Liver (tissue), 9 donors: ENCODE measurements around the gene TWIST2. TPM values are rescaled to one million over a fixed set of nuclear protein-coding genes. Genes with fewer than 3 reads are reported as not detected.

Experiments used
- DNase-seq: peaks from one replicate; pipeline ENCODE4 v3.0.0-alpha.2; 2017; ENCODE audit warnings: low spot score
- H3K27ac ChIP-seq, 2 donors: one replicate each; pipeline ENCODE4 v1.7.0; 2013; ENCODE audit warnings: inconsistent platforms in 2 of 2, low read length in 2 of 2, control low read depth in 1 of 2, low read depth in 1 of 2, mild to moderate bottlenecking in 1 of 2
- H3K27me3 ChIP-seq, 4 donors: one replicate each; pipeline versions ENCODE4 v1.6.1 to v1.7.0; 2013; ENCODE audit warnings: low read length in 3 of 4, inconsistent platforms in 1 of 4, mild to moderate bottlenecking in 1 of 4, moderate library complexity in 1 of 4; ENCODE audit not compliant: control insufficient read depth in 4 of 4, insufficient read depth in 4 of 4
- H3K36me3 ChIP-seq, 4 donors: one replicate each; pipeline versions ENCODE4 v1.6.1 to v1.7.0; 2013; ENCODE audit warnings: low read length in 3 of 4, mild to moderate bottlenecking in 3 of 4, low read depth in 1 of 4, moderate library complexity in 1 of 4; ENCODE audit not compliant: control insufficient read depth in 4 of 4, insufficient read depth in 3 of 4
- H3K4me1 ChIP-seq, 4 donors: one replicate each; pipeline versions ENCODE4 v1.6.1 to v1.7.0; 2013; ENCODE audit warnings: low read length in 3 of 4, mild to moderate bottlenecking in 3 of 4, moderate library complexity in 1 of 4; ENCODE audit not compliant: control insufficient read depth in 4 of 4, insufficient read depth in 4 of 4
- H3K4me3 ChIP-seq, 3 donors: one replicate each; pipeline versions ENCODE4 v1.6.1 to v1.7.0; 2013; ENCODE audit warnings: low read length in 3 of 3, control low read depth in 1 of 3, low read depth in 1 of 3, mild to moderate bottlenecking in 1 of 3
- H3K9ac ChIP-seq, 2 donors: one replicate each; pipeline ENCODE4 v1.7.0; 2013; ENCODE audit warnings: low read length in 2 of 2, mild to moderate bottlenecking in 2 of 2, moderate library complexity in 2 of 2, control low read depth in 1 of 2, low read depth in 1 of 2
- H3K9me3 ChIP-seq, 4 donors: one replicate each; pipeline versions ENCODE4 v1.6.1 to v1.7.0; 2013; ENCODE audit warnings: low read length in 3 of 4; ENCODE audit not compliant: control insufficient read depth in 4 of 4
- FOXA1 ChIP-seq: IDR thresholded peaks from 2 replicates; pipeline ENCODE4 v1.6.1; 2016; ENCODE audit warnings: antibody characterized with exemption
- FOXA2 ChIP-seq: IDR thresholded peaks from 2 replicates; pipeline ENCODE4 v1.6.1; 2016; ENCODE audit warnings: antibody characterized with exemption
- GABPA ChIP-seq, 2 donors: IDR thresholded peaks in 1 of 2; conservative IDR thresholded peaks in 1 of 2; 2 replicates each; pipeline ENCODE4 v1.6.1; 2016; ENCODE audit warnings: antibody characterized with exemption in 2 of 2, mild to moderate bottlenecking in 1 of 2, moderate library complexity in 1 of 2
- HNF4A ChIP-seq, 2 donors: conservative IDR thresholded peaks; 2 replicates each; pipeline ENCODE4 v1.6.1; 2016; ENCODE audit warnings: antibody characterized with exemption in 2 of 2, mild to moderate bottlenecking in 2 of 2
- JUND ChIP-seq, 2 donors: IDR thresholded peaks; 2 replicates each; pipeline ENCODE4 v1.6.1; 2016; ENCODE audit warnings: antibody characterized with exemption in 2 of 2
- NR2F2 ChIP-seq: IDR thresholded peaks from 2 replicates; pipeline ENCODE4 v1.6.1; 2016; ENCODE audit warnings: antibody characterized with exemption
- RAD21 ChIP-seq, 2 donors: IDR thresholded peaks; 2 replicates each; pipeline ENCODE4 v1.6.1; 2016; ENCODE audit warnings: antibody characterized with exemption in 2 of 2, mild to moderate bottlenecking in 2 of 2
- RXRA ChIP-seq, 2 donors: IDR thresholded peaks; 2 replicates each; pipeline ENCODE4 v1.6.1; 2017 to 2018; ENCODE audit warnings: antibody characterized with exemption in 2 of 2, mild to moderate bottlenecking in 1 of 2
- WGBS: extraction: QIAGEN DNeasy Blood & Tissue Kit; methylation state at CpG from one replicate; pipeline ENCODE4 v1.1.7; 2013; 5-methylcytosine and 5-hydroxymethylcytosine counted together
- polyA plus RNA-seq, 2 donors: library from polyadenylated mRNA; stranded (reverse) in 1 of 2; unstranded in 1 of 2; fragments of 200-250 nt in 1 of 2; fragments of >200 nt in 1 of 2; fragmentation: Nextera tagmentation in 1 of 2; extraction: Ambion mirVana in 1 of 2; gene quantifications; one replicate each; pipeline versions ENCODE4 v1.2.1 to v1.2.3, GENCODE V29; 2013 to 2015
- total RNA-seq, 2 donors: library from RNA; depleted of rRNA; stranded (reverse); fragments of >200 nt; gene quantifications; one replicate each; pipeline ENCODE4 v1.2.3, GENCODE V29; 2014
- TF ChIP-seq, protein P1 (sequence below): IDR thresholded peaks from 2 replicates; pipeline ENCODE4 v1.6.1; 2016; ENCODE audit warnings: antibody characterized with exemption
- TF ChIP-seq, protein P2 (sequence below): IDR thresholded peaks from 2 replicates; pipeline ENCODE4 v1.6.1; 2016; ENCODE audit warnings: antibody characterized with exemption
- TF ChIP-seq, protein P3 (sequence below): fragments of 150-350 bp; IDR thresholded peaks from 2 replicates; pipeline ENCODE4 v1.5.1; 2017; ENCODE audit warnings: improper control_type of control experiment, low read depth, low read length; ENCODE audit not compliant: missing input control
- TF ChIP-seq, protein P4 (sequence below): IDR thresholded peaks from 2 replicates; pipeline ENCODE4 v1.6.1; 2016; ENCODE audit warnings: antibody characterized with exemption
- donor health status: healthy.
- donor health status: healthy.
- donor health status: healthy.
- donor health status: healthy.
- donor health status: healthy.

The TWIST2 gene
- total and polyA plus RNA-seq, 4 donors: 0.17 to 0.20 (median 0.19) TPM; not detected in 1

DNA sequence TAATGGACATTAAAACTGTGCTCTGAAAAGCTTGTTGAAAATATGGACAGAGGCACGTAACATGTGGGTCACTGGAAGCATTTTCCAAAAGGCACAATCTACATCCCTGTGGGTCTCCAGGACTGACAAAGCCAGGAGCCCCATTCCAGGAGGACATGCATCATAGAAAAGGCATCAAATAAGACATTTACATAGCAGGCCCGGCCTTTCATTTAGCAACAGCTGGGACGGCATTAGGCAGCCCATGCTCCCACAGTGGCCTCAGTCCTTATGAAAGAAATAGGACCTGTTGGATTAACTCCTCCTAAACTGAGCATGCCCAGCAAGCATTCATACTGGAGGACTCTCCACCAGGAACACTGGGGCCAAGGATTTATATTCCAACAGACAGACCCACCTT is 72.2 kb downstream of the TWIST2 start:
- no peak for TF ChIP-seq RXRA (IDR thresholded peaks at IDR 0.05)
- TF ChIP-seq, protein P1, sequence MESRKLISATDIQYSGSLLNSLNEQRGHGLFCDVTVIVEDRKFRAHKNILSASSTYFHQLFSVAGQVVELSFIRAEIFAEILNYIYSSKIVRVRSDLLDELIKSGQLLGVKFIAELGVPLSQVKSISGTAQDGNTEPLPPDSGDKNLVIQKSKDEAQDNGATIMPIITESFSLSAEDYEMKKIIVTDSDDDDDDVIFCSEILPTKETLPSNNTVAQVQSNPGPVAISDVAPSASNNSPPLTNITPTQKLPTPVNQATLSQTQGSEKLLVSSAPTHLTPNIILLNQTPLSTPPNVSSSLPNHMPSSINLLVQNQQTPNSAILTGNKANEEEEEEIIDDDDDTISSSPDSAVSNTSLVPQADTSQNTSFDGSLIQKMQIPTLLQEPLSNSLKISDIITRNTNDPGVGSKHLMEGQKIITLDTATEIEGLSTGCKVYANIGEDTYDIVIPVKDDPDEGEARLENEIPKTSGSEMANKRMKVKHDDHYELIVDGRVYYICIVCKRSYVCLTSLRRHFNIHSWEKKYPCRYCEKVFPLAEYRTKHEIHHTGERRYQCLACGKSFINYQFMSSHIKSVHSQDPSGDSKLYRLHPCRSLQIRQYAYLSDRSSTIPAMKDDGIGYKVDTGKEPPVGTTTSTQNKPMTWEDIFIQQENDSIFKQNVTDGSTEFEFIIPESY: no peak
- TF ChIP-seq RAD21 (IDR thresholded peaks at IDR 0.05): no peak
- TF ChIP-seq, protein P2, sequence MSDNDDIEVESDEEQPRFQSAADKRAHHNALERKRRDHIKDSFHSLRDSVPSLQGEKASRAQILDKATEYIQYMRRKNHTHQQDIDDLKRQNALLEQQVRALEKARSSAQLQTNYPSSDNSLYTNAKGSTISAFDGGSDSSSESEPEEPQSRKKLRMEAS: no peak
- TF ChIP-seq JUND (IDR thresholded peaks at IDR 0.05): no peak
- no peak for TF ChIP-seq GABPA (IDR thresholded peaks at IDR 0.05 in 1 of 2, conservative IDR thresholded peaks at IDR 0.05 in 1 of 2)
- Histone ChIP-seq H3K9me3 (no peaks in the 10 kb centered on the region), H3K36me3 (no peaks in the 10 kb centered on the region), H3K9ac (no peak overlapping the region), H3K27ac (no peak overlapping the region), H3K27me3 (peaks cover 0 to 4% (median 0%) of the 10 kb centered on the region in 4 donors), H3K4me1 (no peaks in the 10 kb centered on the region), H3K4me3 (no peak overlapping the region)
- WGBS: 87% methylated on average over 3 of the region's 3 CpGs
- no peak for DNase-seq

DNA sequence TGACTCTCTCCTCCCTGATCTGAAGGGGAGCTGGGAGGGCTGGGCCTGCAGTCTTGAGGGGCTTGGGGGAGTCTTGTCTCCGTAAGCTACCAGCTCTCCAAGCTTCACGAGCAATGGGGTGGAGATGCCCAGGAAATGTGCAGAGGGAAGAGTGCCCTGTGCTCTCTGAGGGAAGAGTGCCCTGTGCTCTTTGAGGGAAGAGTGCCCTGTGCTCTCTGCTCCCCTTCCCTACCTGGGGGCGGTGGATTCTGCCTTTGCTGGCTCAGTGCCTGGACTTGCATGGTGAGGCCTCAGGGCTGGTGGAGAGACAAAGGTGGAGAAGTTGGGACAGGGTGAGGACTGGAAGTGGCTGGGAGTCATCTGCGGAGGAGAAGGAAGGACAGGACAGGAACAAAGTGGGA is 72.7 kb downstream of the TWIST2 start:
- TF ChIP-seq HNF4A (conservative IDR thresholded peaks at IDR 0.05) (no peak), FOXA1 (no peak), NR2F2 (no peak), FOXA2 (no peak)
- TF ChIP-seq, protein P3, sequence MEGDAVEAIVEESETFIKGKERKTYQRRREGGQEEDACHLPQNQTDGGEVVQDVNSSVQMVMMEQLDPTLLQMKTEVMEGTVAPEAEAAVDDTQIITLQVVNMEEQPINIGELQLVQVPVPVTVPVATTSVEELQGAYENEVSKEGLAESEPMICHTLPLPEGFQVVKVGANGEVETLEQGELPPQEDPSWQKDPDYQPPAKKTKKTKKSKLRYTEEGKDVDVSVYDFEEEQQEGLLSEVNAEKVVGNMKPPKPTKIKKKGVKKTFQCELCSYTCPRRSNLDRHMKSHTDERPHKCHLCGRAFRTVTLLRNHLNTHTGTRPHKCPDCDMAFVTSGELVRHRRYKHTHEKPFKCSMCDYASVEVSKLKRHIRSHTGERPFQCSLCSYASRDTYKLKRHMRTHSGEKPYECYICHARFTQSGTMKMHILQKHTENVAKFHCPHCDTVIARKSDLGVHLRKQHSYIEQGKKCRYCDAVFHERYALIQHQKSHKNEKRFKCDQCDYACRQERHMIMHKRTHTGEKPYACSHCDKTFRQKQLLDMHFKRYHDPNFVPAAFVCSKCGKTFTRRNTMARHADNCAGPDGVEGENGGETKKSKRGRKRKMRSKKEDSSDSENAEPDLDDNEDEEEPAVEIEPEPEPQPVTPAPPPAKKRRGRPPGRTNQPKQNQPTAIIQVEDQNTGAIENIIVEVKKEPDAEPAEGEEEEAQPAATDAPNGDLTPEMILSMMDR: no peak
- H3K4me1 ChIP-seq: no peaks in the 10 kb centered on the region
- no peak overlapping the region for H3K9ac ChIP-seq
- H3K4me3 ChIP-seq: no peak overlapping the region
- peaks cover 0 to 7% (median 0%) of the 10 kb centered on the region in 4 donors for H3K27me3 ChIP-seq
- DNase-seq: no peak
- 88% methylated on average over 4 of the region's 4 CpGs for WGBS
- H3K36me3 ChIP-seq: no peaks in the 10 kb centered on the region
- H3K9me3 ChIP-seq: no peaks in the 10 kb centered on the region
- no peak overlapping the region for H3K27ac ChIP-seq

DNA sequence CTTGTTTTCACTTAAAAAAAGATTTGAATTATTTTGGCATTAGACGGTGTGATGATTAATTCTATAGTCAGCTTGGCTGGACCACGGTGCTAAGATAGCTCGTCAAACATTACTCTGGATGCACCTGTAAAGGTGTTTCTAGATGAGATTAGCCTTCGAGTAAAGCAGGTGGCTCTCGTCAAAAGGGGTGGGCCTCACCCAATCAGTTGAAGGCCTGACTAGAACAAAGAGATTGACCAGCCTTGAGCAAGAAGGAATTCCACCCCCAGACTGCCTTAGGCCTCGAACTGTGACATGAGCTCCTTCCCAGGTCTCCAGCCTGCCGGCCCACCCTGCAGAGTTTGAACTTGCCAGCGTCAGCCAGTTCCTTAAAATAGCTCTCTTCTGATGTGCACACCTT is 73.4 kb downstream of the TWIST2 start:
- no peaks in the 10 kb centered on the region for H3K9me3 ChIP-seq
- no peak for DNase-seq
- no peaks in the 10 kb centered on the region for H3K36me3 ChIP-seq
- TF ChIP-seq, protein P4, sequence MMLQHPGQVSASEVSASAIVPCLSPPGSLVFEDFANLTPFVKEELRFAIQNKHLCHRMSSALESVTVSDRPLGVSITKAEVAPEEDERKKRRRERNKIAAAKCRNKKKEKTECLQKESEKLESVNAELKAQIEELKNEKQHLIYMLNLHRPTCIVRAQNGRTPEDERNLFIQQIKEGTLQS: no peak
- 73% methylated on average over 8 of the region's 8 CpGs for WGBS
- H3K27ac ChIP-seq: no peak overlapping the region
- H3K9ac ChIP-seq: no peak overlapping the region
- H3K4me3 ChIP-seq: no peak overlapping the region
- H3K4me1 ChIP-seq: no peaks in the 10 kb centered on the region
- H3K27me3 ChIP-seq: peaks cover 0 to 6% (median 0%) of the 10 kb centered on the region in 4 donors
